HG03039 (cell line): ENCODE data around the gene ELMOD3.
"Not testable (repeated sequence)": the region's sequence is repeated elsewhere in the genome, so short reads cannot be mapped to it uniquely, and the experiment has no call there.

Experiments used
- ATAC-seq: cut with Tn5 transposase; IDR thresholded peaks from one replicate; pipeline ENCODE4 v1.9.1; 2021; ENCODE audit warnings: mild to moderate bottlenecking, moderate library complexity; ENCODE audit not compliant: unreplicated experiment

Gene ELMOD3

DNA sequence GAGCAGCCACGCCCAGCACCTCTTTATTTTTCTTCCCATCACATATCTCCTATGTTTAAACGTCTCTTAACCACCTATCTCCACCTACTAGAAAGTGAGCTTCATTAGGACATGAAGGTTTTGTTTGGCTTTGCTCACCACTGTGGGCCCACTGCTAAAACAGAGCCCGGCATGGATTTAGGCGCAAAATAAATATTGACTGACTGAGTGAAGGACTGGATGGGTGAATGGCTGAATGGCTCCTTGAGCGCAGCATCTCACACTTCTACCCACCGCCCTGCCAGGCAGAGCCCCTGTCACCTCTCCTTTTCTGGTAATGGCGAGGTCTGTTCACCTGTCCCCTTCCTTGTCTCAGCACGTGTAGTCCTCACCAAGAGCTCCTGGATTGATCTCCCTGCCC, 45.5 kb downstream of the ELMOD3 start:
- no peak for ATAC-seq

DNA sequence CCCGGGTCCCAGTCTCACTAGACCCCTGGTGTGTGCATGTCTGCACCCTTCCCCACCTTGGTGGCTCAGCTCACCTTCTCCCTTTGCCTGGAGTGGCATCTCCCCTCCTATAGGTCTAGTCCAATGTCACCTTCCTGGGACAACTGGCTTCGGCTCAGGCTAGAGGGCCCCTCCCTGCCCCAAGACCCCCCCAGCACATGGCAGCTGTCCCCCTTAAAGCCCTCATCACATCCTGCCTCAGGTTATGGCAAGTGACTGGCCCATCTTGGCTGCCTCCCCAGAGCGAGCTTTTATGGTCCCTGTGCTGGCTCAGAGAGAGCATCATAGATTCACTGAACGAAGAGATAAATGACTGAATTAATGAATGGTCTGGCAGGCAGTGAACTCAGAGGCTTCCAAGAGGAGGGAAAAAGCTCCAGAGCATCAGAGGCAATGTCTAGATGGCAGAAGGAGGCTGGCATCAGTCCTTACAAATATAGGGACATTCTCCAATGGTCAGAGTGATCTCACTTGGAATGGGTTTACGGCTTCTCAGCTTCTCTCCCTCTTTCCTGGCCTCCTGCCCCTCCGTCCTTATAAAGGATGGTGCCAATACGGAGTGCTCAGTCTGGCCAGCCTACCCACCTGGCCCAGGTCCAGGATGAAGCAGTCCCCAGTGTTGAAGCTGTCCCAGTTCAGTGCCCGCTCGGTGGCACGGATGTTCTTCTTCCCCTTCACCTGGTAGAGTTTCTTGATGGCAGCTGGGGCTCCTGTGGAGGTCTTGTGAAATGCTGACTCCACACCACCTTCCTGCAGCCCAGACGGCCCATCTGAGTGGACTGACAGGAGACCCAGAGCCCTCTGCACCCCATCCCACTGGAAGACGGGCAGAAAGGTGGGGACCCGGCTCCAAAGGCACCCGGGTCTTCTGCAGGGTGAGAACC, 46.2 kb downstream of the ELMOD3 start:
- ATAC-seq = no peak

DNA sequence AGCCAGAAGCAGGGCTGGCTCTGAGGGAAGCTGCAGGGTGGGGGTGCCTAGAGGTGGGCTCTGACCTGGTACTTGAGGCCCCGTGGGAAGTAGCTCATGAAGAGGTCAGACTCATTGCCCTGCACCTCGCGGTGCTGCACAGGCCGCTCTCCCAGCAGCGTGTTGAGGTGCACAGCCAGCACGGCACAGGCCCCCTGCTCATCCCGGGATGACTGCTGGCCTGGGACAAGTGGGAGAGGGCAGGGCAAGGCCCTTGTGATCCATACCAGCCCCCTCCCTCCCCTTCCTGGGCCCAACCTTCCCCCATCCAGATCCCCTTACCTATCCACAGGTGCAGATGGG, 46.9 kb downstream of the ELMOD3 start:
- ATAC-seq = no peak

DNA sequence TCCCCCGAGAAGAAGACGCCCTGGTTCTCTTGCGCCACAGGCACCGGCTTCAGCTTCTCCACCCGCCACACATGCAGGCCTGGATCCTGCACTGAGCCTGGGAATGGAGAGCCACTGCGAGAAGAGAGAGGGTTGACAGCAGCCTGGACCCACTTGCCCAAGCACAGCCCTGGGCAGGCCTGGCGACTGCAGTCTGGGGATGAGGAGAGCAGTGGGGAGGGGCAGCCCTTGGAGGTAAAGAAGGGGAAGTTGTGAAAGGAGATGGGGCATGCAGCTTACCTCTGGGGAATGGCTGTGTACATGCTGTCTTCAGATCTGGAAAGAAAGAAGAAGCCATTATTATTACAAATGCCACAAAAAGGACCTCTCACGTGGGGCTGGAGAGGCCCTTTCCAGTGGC, 47.3 kb downstream of the ELMOD3 start:
- ATAC-seq = no peak

DNA sequence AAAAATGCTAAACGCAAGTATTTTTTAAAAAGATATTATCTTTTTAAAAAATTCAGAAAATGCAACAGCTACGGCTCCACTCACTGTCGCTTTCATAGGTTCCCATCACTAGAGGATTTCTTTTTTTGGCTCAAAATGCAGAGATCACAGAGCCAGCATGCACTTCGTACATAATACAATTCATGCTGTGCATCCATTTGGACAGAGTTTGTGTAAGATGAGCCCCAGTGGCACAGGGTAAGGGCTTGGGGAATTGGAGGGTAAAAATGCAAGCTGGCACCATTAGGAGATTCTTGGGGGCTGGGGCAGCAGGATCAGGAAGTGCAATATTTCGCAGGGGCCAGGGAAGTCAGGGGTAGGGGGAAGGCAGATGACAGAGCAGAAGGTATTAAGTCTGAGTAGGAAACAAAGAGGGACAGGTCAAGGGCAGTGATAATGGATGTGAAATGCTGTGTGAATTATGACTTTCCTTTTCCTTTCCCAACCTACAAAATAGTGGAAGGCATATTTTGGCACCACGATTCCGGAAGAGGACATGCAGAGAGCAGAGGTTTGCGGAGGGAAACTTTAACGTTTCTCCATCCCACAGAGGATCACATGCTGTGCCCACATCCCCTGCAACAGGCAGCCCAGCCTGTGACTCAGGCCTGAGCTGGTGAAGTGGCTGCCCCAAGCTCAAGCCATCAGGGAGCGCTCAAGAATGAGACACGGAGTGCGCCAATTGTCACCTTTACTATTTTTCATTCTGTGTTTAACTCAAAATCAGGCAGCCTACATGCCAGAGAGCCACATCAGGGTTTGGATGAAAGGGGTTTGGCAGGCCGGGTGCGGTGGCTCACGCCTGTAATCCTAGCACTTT, 50.9 kb downstream of the ELMOD3 start:
- ATAC-seq = no peak

DNA sequence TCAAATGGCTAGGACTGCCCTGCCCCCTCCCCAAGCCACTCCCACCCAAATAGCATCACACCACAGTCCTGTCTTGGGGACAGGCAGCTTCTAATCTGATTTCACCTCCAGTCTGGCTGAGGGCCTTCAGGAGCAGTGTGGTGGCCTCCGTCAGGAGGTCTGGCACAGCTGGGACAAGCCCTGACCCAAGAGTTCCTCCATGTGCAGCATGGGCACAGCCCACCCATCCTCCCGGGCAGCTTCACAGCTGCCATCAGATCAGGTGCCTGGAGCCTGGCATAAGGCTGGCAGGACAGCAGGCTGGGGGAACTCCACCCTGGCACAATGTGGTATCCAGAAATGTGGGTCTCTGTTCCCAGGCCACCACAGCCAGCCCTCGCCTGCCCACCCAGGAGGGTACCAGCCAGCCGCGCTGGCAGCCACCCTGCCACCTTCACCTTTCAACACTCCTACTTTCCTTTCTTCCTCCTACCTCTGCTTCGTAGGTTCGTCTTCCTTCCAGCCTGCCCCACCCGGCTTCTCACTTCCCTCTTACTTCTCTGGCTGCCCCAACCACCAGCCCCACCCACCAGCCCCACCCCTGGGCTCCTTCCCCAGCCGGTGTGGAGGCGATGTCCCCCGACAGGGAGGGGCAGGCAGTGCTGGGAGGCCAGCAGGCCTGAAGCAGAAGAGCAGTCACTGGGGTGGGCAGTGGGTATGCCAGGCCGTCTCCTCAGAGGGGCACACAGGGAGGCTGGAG, 55.4 kb downstream of the ELMOD3 start, which contains the start of gene CAPG:
TSS of gene CAPG (minus strand) at position 522 of the 739 bp plus-strand sequence. CDS start 8,221 bp downstream, outside the sequence.
- ATAC-seq = peak; percentile 43

DNA sequence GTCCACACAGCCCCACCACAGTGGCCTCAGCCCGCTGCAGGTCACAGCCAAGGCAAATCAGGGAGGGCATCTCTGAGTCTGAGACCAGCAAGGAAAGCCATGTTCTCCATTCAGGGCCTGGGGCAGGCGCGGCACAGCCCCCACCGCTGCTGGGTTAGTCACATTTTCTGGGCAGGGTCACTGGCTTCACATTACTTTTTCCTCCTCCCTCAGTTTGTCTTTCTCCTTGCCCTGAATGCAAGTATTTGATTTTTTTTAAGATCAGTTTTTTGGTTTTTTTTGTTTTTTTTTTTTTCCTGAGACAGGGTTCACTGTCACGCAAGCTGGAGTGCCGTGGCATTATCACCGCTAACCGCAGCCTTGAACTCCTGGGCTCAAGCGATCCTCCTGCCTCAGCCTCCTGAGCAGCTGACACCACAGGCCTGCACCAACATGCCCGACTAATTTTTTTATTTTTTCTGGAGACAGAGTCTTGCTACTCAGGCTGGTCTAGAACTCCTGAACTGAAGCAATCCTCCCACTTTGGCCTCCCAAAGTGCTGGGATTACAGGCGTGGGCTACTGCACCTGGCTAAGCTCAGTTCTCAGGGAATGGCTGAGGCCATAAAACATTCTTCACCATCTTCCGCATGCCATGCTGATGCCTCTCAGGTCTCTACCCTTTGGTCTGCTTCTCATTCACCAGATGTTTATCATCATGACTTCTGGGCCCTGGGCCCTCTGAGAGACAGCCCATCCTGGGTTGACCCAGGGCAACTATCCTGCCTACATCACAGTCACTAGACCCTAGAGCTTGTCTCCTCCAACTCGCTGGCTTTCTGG, 56.2 kb downstream of the ELMOD3 start:
- ATAC-seq = no peak

DNA sequence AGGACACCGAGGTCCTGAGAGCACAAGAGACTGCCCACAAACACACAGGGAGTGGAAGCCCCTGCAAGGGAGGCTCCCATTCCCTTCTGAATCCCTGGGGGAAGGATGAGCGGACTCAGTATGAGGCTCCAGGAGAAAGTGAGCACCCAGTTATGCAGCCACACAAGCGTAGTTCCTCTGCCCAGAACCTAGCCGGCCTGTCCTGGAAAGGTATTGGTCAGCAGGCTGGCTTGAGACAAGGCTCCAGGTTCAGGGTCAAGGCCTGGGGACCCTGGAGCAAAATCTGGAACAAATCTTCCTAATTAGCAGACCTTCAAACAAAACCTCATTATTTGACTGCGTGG, 56.8 kb downstream of the ELMOD3 start:
- no peak for ATAC-seq

DNA sequence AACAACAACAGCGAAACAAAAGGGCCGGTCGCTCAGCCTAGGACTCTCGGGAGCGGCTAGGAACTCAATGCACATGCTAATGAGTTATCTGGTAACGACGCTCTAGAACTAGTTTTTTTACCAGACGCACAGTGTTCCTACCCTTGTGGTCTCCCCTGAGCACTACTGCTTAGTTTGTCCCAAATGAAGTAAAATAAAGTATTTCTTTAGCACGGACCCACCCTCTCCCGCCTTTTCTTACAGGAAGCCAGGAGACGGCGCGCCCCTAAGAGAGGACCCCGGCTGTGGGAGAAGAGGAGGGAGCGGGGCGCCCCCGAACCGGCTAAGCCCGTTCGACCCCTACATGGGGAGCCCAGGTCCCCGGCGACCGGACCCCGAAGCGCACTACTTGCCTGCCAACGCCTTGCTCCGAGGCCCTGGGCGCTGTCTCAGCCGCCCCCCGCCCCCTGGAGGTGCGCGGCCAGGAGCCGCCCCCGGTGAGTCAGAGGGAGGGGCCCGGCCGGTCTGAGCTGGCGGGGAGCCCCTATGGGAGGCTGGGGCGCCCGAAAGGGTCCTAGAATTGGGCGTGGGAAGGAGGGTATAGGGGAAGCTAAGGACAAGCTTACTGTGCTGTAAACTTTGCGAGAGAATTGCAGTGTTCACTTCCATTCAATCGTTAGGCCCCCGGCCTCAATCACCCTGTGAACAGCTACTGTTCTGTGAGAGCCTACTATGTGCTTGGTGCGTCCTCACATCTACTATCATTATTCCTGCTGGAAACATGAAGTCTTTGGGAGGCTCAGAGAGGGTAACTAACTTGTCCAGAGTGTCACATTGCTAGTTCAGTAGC, 59.2 kb downstream of the ELMOD3 start:
- ATAC-seq = no peak

DNA sequence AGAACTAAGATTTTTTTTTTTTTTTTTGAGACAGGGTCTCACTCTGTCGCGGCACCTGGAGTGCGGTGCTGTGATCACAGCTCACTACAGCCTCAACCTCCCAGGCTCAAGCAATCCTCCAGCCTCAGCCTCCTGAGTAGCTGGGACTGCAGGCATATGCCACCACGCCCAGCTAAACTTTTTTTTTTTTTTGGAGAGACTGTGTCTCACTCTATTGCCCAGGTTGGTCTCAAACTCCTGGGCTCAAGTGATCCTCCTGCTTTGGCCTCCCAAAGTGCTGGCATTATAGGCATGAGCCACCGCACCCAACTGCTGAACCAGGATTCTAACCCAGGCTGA, 59.8 kb downstream of the ELMOD3 start:
- not testable (repeated sequence) for ATAC-seq

DNA sequence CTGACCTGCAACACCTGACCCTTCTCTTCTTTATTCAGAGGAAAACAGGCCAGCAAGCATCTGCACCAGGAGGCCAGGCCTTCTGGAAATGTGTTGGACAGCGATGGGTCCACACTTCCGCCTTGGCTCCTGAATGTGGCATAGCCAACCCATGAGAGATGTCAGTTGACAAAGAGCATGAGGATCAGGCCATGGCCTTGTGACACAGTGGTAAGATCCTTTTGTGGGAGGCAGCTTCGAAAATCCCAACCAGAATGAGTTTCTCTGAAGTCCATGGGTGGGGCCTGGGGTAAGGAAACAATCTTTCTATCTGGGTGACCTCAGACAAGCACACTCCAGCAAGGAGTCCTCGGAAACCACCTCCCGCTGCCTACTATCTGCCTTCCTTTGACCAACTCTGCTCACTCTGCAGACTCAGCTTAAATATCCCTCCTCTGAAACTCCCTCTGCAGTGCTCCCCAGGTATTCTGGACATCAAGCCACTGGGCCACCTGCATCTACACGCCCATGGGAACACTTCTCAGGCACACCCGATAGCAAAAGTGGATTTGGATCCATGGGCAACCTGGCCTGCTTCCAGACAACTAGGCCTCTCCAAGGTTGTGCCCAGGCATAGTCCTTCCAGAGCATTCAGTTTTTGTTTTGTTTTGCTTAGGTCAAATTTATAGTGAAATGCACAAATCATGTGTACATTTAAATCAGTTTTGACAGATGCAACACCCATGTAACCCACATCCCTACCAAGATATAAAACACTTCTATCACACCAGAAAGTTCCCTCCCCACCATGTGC, 60.4 kb downstream of the ELMOD3 start:
- no peak for ATAC-seq

DNA sequence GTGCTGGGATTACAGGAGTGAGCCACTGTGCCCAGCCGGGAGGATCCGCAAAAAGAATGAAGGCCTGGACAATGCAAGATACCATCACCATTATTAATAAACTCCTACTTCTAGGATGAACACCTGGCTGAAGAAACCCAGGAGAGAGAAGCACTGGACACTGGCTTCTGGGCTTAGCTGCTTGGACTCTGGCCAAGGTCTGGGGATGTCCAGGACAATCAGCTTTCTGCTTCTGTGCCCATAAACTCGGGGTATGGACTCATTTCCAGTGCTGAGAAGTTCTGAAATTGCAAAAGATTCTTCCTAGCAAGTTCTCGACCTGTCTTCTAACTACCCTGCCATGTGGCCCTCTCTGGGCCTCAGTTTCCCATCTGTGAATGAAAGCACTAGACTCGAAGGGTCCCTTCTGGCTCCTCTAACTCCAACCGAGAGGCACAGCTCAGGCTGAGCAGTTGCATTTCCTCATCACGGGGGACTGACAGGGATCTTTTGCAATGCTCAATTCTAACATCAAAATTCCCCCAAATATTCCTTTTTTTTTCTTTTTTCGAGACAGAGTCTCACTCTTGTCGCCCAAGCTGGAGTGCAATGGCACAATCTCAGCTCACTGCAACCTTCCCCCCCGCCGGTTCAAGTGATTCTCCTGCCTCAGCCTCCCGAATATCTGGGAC, 61.5 kb downstream of the ELMOD3 start:
- ATAC-seq = no peak

DNA sequence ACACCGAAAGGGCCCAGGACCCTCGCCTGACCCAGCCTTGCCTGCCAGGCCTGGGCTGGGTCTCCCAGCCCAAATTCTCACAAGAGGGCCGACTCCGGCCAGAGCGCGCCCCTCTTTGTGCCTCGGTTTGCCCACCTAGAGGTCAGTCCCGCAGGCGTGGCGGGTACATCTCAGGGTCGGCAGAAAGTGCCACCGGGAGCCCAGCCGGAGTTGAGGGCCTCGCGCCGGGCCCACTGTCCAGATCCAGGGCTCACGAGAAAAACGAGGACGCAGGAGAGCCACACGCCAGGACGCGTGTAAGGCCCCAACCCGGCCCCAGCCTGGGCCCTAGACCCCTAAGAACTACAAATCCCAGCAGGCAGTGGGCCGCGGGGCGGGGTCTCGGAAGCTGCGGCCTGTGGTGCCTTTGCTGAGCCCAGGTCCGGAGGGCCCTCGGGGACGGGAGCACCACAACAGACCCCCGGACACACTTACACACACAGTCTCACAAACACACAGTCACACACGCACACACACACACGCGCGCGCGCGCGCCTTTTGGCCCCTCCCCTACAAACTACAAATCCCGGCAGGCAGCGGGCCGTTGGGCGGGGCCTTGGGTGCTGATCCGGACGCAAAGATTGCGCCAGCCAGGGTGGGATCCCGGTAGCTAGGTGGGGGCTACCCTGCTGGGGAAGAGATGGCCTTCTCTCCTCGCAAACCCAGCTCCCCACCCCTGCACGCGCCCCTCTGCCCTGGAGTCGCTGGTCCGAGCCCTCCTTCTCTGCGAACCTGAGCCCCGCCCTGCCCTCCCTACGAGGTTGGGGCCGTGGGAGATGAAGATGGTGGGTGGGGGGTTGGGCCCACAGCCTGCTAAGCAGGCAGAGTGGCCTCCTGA, 63.8 kb downstream of the ELMOD3 start, which contains the start of gene SH2D6:
TSS of gene SH2D6 (plus strand) at position 583 of the 877 bp plus-strand sequence. CDS start 10,752 bp downstream, outside the sequence.
- ATAC-seq = peak; percentile 61

DNA sequence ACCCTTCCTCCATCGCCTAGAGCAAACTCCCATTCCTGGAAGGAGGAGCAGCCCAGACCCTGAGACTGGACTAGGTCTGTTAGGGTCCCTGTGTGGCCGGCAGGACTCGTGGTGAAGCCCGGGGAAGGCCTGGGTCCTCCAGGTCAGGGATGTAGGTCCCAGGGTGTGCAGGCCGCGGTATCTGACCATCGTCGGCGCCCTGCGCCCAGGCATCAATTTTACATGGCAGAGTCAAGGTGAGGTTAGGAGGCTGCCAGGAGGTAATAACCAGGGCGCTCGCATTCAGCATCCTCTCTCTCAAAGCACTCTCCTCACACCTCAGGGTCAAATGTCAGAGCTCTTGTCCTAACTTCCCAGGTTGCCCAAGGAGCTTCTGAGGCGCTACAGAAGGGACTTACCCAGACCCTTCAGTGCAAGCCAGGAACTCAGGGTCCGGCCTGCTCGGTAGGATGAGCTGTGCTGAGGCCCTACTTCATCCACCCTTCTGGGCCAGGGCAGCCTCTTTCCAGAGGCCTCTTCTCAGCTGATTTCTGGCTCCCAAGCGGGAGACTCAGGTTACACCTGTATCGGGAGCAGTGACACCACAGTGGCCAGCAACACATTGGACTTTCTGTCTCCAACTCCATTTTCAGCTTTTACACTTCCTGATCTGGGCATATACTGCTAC, 64.6 kb downstream of the ELMOD3 start:
- ATAC-seq = peak; percentile 2

DNA sequence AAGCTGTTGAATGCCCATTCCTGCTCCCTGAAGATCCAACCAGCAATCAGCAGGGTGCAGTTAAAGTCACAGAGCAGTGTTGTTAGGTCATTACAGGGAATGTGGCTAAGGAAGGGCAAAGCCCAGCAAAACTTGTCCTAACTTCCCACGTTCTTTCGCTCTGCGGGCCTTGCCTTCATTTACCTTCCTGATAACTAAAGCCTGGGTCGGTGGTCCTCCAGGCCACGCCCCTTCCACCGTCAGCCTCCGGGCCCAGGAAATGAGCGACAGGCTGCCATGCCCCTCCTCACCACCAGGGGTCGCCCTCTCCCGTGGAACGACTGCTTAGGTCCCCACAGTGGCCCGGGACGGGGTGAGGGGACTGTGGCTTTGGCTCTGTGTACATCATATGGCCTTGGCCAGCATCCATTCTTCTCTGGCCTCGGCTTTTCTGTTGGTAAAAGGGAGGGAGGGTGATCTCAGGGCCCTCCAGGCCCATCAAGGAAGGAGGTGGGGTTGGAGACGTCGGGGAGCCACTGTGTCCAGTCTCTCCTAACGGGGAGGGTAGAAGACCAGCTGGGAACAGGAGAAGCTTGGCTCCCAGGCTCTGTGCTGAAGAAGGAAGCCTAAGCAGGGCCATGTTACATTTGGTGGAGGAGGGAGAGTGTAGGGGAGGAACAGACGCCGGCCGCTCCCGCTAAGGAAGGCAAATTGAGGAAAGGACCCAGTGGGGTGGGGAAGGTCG, 66.1 kb downstream of the ELMOD3 start:
- peak; percentile 50 for ATAC-seq
